ENCODE measurements around the gene TMEM59L. TPM values are rescaled to one million over a fixed set of nuclear protein-coding genes. Genes with fewer than 3 reads are reported as not detected.

The TMEM59L gene
- total RNA-seq, 3 donors from 2014 or later: 0.93 to 10.5 (median 1.4) TPM

GRCh38 chr19:18644196-18645034 lies 31.7 kb downstream of the TMEM59L start:
- H3K36me3 ChIP-seq (ENCODE audit: low read depth): no peaks in the 10 kb centered on the region
- H3K9me3 ChIP-seq: no peaks in the 10 kb centered on the region
- no peak for TF ChIP-seq CTCF (IDR thresholded peaks at IDR 0.05)
- DNase-seq: peak in 1 of 3 donors; percentile 36
- H3K4me1 ChIP-seq (ENCODE audit: low read depth): peaks cover 7% of the 10 kb centered on the region
- intact Hi-C loops (cut with DNase I, micrococcal nuclease): no loop called here
- ATAC-seq: peak; percentile 83
- no peak overlapping the region for H3K4me3 ChIP-seq

- no peak for TF ChIP-seq CTCF (IDR thresholded peaks at IDR 0.05)
- intact Hi-C loops (cut with DNase I, micrococcal nuclease): no loop called here
- ATAC-seq (no peak), DNase-seq (no peak)
- H3K4me3 ChIP-seq: no peak overlapping the region
- no peaks in the 10 kb centered on the region for H3K9me3 ChIP-seq
- no peaks in the 10 kb centered on the region for H3K36me3 ChIP-seq (ENCODE audit: low read depth)
- H3K4me1 ChIP-seq (ENCODE audit: low read depth): peaks cover 7% of the 10 kb centered on the region
These were observed 32.4 kb downstream of the TMEM59L start for GRCh38 chr19:18645035-18645511.

GRCh38 chr19:18646535-18647370 lies 34.1 kb downstream of the TMEM59L start:
- no peak for ATAC-seq
- TF ChIP-seq CTCF (IDR thresholded peaks at IDR 0.05): no peak
- Histone ChIP-seq H3K4me3 (no peak overlapping the region), H3K9me3 (no peaks in the 10 kb centered on the region), H3K4me1 (ENCODE audit: low read depth) (peaks cover 7% of the 10 kb centered on the region), H3K36me3 (ENCODE audit: low read depth) (no peaks in the 10 kb centered on the region)
- no peak for DNase-seq
- intact Hi-C loops (cut with DNase I, micrococcal nuclease): no loop called here

GRCh38 chr19:18647371-18647767 lies 34.7 kb downstream of the TMEM59L start:
- no peaks in the 10 kb centered on the region for H3K36me3 ChIP-seq (ENCODE audit: low read depth)
- ATAC-seq: no peak
- TF ChIP-seq CTCF (IDR thresholded peaks at IDR 0.05): no peak
- no peaks in the 10 kb centered on the region for H3K9me3 ChIP-seq
- DNase-seq: no peak
- no peak overlapping the region for H3K4me3 ChIP-seq
- peaks cover 7% of the 10 kb centered on the region for H3K4me1 ChIP-seq (ENCODE audit: low read depth)
- intact Hi-C loops (cut with DNase I, micrococcal nuclease): no loop called here

- no peaks in the 10 kb centered on the region for H3K9me3 ChIP-seq
- ATAC-seq (no peak), DNase-seq (no peak)
- intact Hi-C loops (cut with DNase I, micrococcal nuclease): no loop called here
- H3K4me1 ChIP-seq (ENCODE audit: low read depth): peaks cover 7% of the 10 kb centered on the region
- no peaks in the 10 kb centered on the region for H3K36me3 ChIP-seq (ENCODE audit: low read depth)
- TF ChIP-seq CTCF (IDR thresholded peaks at IDR 0.05): no peak
- H3K4me3 ChIP-seq: no peak overlapping the region
These were observed 35.1 kb downstream of the TMEM59L start for GRCh38 chr19:18647807-18648206.
